ENCODE measurements around the gene VPS72.

DNA sequence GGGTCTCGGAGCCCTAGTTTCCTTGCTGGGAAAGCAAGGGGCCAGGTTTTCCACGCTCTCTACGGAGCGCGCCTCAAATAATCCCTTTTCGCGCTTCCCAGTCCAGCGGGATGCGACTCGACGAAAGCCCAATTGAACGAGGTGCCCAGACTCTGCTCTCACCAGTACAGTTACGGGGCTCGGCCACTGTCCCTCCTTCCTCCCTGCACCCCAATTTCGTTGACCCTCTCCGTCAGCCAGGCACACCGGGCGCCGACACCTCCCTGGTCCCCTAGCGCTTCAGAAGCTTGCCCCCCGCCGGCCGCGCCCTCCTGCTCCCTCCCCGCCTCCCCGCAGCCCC lies 44.0 kb downstream of the VPS72 start:
- TF ChIP-seq POLR2A (IDR thresholded peaks at IDR 0.05; ENCODE audit: low read depth, low read length): no peak
- no peak for TF ChIP-seq POLR2AphosphoS5 (IDR thresholded peaks at IDR 0.05; ENCODE audit: low read depth, low read length)
- no peak for TF ChIP-seq TAF1 (IDR thresholded peaks at IDR 0.05; ENCODE audit: low read depth, low read length)
- no peak for TF ChIP-seq SPI1 (IDR thresholded peaks at IDR 0.05; ENCODE audit: low read depth, low read length)
- no peak for TF ChIP-seq PAX5 (IDR thresholded peaks at IDR 0.05; ENCODE audit: insufficient read depth, low read length, severe bottlenecking)

All from GM12891 (cell line).